GM10847 (cell line): Measurements from ENCODE around the gene SHISAL1.

ENCODE experiments used
- POLR2A ChIP-seq: IDR thresholded peaks from 2 replicates; pipeline ENCODE4 v1.6.1; 2011; ENCODE audit not compliant: insufficient read length; ENCODE audit errors: extremely low read depth

SHISAL1 gene

GRCh38 chr22:44349594-44349993, 36.8 kb upstream of the SHISAL1 start:
- no peak for TF ChIP-seq POLR2A

DNA sequence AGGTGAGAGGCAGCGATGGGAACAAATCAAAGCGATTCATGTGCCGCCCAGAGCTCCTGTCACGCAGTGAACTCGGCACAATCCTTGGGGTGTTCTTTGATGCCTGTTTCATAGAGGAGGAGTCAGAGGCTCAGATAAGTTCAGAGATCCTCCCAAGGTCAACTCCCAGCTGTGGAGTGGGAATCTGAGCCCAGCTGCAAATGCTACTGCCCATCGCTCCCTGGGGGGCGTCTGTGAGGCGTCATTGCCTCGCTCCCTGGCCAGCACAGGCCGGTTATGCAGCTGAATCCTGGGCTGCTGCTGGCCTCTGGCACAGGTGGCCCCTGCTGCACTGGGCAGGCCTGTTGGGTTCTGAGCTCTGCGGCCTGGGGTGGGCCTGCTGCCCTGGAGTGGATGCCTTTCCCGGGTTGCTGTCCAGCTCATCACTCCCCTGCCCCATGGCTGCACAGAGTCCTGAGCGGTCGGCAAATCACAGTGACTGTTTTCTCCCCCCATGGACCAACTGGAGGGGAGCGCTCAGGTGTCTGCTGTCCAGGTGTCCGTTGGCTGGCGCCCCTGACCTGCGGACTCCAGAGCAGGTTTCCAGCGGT, 36.3 kb upstream of the SHISAL1 start:
- TF ChIP-seq POLR2A = no peak

- no peak for TF ChIP-seq POLR2A
Measured at GRCh38 chr22:44347549-44347948, 34.8 kb upstream of the SHISAL1 start.

DNA sequence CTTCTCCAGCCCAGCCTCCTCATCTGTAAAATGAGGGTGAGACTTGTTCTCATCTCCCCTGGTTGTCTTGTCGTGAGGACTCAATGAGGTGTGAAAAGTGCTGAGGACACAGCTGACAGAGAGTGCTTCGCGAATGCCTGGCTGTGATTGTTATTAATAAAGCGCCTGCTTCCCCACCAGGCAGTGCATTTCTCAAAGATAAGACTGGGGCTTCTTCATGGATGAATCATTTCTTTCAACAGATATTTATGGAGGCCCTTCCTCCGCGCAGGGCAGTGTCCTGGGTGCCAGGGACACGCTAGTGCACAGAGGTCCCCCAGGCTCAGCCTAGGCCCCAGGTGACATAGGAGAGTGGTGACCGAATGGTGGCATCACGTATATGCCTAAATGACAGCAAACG, 34.3 kb upstream of the SHISAL1 start:
- no peak for TF ChIP-seq POLR2A

- TF ChIP-seq POLR2A = no peak
Measured at GRCh38 chr22:44345872-44346271, 33.1 kb upstream of the SHISAL1 start.

DNA sequence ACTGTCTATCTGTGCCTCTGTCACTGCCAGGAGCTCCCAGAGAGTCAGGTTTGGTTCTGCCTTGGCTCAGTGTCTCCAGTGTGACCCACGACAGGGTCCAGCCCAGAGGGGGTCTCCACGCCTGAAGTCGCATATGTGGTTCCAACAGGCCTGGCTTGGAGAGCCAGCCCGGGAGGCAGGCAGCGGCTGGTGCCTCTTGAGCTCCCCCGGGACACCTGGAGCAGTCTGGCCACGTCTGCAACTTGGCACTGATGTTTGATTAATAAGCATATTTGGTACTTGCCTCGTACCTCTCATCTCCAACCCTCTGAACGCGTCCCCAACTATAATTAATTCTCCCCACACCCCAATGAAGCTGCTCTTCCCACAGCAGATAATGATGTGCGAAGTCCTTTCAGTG, 31.7 kb upstream of the SHISAL1 start:
- no peak for TF ChIP-seq POLR2A

DNA sequence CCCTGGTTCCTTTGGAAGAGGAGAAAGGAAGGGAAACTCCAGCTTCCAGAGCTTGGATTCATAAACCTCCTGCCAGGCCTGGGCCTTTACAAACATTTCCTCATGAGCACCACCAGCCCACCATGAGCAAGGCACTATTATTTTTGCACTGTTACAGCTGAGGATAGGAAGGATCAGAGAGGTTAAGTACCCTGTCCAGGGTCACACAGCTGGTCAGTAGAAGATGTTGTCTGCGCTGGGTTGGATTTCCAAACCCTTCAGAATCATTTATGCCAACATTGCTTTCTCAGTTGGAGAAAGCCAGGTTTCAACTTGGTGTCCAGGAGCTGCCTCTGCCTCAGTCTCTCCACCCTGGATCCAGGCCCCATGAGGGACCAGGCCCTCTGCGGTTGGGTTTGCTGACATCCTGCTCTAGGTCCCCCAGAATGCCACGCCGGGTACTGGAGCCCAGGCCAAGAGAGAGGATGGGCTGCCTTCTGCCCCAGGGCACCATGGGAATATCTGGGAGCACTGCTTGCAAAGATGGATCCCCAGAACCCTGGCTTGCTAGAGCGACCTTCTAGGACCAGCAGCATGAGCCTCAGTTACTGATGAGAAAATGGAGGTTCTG, 29.7 kb upstream of the SHISAL1 start:
- no peak for TF ChIP-seq POLR2A

DNA sequence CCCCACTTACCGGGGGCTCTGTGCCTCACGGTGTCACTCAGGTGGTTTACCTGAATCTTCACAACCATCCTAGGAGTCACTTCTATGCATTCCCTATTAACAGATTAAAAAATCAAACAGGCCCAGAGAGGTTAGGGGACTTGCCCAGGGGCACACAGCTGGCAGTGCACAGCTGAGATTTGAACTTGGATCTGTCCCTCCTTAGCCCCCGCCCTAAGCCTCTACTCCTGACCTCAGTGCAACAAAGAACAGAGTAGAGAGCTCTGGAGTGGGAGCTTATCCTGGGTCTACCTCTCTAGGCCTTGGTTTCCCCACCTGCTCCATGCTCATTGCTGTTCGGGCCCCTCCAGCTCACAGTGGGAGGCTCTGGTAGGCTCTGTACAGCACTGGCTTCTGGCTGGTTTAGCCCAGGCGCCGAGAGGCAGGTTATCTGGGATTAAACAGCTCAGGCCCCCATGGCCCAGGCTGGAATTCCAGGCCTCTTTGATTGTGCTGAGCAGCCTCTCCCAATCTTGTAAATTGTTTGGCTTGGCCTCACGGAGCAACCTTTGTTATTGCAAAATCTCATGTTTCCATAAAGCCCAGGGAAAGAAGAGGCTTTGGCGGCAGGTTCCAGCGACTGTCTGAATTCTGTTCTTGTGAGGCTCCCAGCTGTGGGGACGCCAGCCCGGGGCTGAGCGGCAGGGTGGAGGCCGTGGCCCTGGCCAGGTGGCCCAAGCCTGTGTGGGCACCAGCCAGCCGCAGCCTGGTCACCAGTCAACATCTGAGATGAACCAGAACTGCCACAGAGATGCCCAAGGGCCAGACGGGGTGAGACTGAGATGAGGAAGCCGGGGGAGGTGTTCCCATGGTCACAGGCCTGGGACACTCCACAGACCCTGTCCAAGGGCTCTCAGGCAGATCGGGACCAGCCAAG, 28.9 kb upstream of the SHISAL1 start:
- TF ChIP-seq POLR2A = no peak

DNA sequence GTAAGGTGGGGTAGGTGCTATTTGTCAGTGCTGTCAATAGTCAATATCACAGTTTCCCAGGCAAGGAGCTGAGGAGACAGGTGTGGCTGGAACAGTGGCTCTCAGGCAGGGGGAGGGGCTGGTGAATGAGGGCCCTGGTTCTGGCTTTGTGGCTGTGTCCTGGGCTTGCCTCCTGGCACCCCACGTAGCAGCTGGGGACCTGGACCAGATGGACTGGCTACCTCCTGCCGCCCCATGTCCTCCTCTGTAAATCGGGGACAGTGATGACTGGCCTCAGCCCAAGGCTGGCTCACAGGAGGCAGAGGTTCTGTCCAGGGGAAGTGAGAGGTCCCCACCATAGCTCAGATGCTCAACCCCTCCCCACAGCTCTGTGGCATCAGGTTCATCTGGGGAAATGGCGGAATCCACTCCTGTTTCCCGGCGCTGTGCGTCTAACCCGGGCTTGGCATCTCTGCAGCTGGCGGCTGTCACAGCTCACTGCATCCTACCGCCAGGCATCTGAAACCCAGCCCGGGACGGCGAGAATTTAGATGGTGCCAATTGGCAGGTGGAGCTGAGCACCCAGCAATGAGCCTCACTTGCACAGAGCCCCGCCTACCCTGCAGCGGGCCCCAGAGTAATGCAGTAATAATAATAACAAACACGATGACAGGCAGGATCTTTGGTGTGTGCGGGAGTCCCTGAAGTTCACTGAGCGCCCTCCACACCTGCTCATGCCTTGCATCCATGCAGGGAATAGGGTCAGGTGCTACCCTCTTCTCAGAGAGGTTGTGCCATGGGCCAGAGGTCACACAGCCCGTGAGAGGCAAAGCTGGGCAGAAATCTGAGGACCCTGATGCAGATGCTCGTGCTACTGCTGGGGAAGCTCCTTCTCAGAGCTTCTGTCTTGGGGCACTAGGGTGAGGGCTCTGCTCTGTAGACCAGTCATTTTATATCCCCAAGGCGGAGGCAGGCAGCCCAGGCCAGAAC, 27.8 kb upstream of the SHISAL1 start:
- TF ChIP-seq POLR2A = no peak

GRCh38 chr22:44338906-44339305, 26.2 kb upstream of the SHISAL1 start:
- TF ChIP-seq POLR2A = no peak

GRCh38 chr22:44338177-44338810, 25.5 kb upstream of the SHISAL1 start:
- TF ChIP-seq POLR2A = no peak

GRCh38 chr22:44337678-44338004, 24.9 kb upstream of the SHISAL1 start:
- TF ChIP-seq POLR2A = no peak

GRCh38 chr22:44336962-44337677, 24.4 kb upstream of the SHISAL1 start:
- TF ChIP-seq POLR2A = no peak

DNA sequence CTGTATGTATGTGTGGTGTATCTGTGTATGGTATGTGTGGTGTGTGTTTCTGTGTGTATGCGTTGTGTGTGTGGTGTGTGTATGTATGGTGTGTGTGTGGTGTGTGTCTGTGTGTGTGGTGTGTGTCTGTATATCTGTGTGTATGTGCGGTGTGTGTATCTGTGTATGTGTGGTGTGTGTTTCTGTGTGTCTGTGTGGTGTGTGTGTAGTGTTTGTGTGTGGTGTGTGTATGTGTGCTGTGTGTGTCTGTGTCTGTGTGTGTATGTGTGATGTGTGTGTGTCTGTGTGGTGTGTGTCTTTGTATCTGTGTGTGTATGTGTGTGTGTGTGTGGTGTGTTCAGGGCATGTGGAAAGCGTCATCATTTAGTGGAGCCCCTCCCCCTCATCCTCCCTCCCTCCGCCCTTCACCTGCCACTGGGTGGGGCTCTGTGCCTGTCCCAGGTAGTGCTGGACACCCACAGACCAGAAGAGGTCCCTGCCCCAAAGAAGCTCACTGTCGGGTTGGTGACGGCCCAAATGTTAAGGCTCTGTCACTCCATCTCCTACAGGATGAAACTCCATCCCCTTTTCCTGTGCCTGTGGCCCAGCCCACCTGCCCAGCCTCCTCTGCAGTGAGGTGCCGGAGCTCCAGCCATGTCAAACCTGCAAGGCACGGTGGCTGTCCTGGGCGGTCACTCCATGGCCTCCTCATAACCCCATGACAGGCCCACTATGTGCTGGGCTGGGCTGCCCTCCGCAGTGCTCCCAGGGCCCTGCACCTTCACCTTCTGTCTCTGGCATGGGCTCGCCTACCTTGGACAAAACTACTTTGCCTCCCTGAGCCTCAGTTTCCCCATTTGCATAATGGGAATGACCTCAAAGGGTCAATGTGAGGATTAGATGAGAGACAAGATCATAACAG, 23.4 kb upstream of the SHISAL1 start:
- no peak for TF ChIP-seq POLR2A
